Kidney epithelial cell (primary cell): ENCODE measurements around the gene ARL16. TPM values are rescaled to one million over a fixed set of nuclear protein-coding genes. Genes with fewer than 3 reads are reported as not detected.

Experiments
- DNase-seq: peaks from one replicate; pipeline ENCODE4 v3.0.0-alpha.2; 2010; ENCODE audit warnings: low read depth
- H3K27me3 ChIP-seq: 2 replicates; pipeline ENCODE4 v1.6.0; 2011; ENCODE audit warnings: low read length; ENCODE audit not compliant: control insufficient read depth, insufficient read depth
- H3K36me3 ChIP-seq: 2 replicates; pipeline ENCODE4 v1.5.1; 2011; ENCODE audit warnings: low read length; ENCODE audit not compliant: control insufficient read depth, insufficient read depth
- H3K4me3 ChIP-seq: 2 replicates; pipeline ENCODE4 v1.5.1; 2011; ENCODE audit warnings: low read depth, mild to moderate bottlenecking, control low read depth, low read length
- CTCF ChIP-seq: IDR thresholded peaks from 2 replicates; pipeline ENCODE4 v1.5.1; 2011; ENCODE audit warnings: mild to moderate bottlenecking, moderate library complexity, low read length, control low read depth, inconsistent platforms; ENCODE audit not compliant: insufficient read depth, poor library complexity, severe bottlenecking
- total RNA-seq: library from RNA; depleted of rRNA; stranded (reverse); fragments of >200 nt; gene quantifications from 2 replicates; pipeline ENCODE4 v1.2.3, GENCODE V29; 2015

Gene ARL16
- total RNA-seq, 1 donor from 2014 or later, result 67.1 TPM

- H3K36me3 ChIP-seq, result peaks cover 2% of the 10 kb centered on the region
- peak overlapping the region; percentile 96 for H3K4me3 ChIP-seq
- H3K27me3 ChIP-seq, result no peaks in the 10 kb centered on the region
- DNase-seq, result peak; percentile 44
- no peak for TF ChIP-seq CTCF
Observed at GRCh38 chr17:81684442-81684911, 880 bp upstream of the ARL16 start.

- peaks cover 2% of the 10 kb centered on the region for H3K36me3 ChIP-seq
Observed at GRCh38 chr17:81683208-81683583, 401 bp downstream of the ARL16 start.

GRCh38 chr17:81682565-81683207 lies 911 bp downstream of the ARL16 start:
- no peak for DNase-seq
- Histone ChIP-seq H3K36me3 (peaks cover 2% of the 10 kb centered on the region), H3K4me3 (peak overlapping the region; percentile 96), H3K27me3 (no peaks in the 10 kb centered on the region)
- TF ChIP-seq CTCF, result no peak

More at GRCh38 chr17:81683208-81683583, 401 bp downstream of the ARL16 start:
- DNase-seq, result no peak
- peak overlapping the region; percentile 96 for H3K4me3 ChIP-seq
- no peak for TF ChIP-seq CTCF
- H3K27me3 ChIP-seq, result no peaks in the 10 kb centered on the region

GRCh38 chr17:81681672-81682071 lies 1.9 kb downstream of the ARL16 start:
- Histone ChIP-seq H3K4me3 (no peak overlapping the region), H3K27me3 (no peaks in the 10 kb centered on the region), H3K36me3 (peaks cover 2% of the 10 kb centered on the region)
- peak; percentile 31 for DNase-seq
- TF ChIP-seq CTCF, result no peak

GRCh38 chr17:81680150-81680549 lies 3.4 kb downstream of the ARL16 start:
- Histone ChIP-seq H3K36me3 (no peaks in the 10 kb centered on the region), H3K27me3 (no peaks in the 10 kb centered on the region), H3K4me3 (no peak overlapping the region)
- no peak for TF ChIP-seq CTCF
- no peak for DNase-seq

- Histone ChIP-seq H3K36me3 (no peaks in the 10 kb centered on the region), H3K27me3 (no peaks in the 10 kb centered on the region), H3K4me3 (no peak overlapping the region)
- no peak for DNase-seq
- TF ChIP-seq CTCF, result no peak
Observed at GRCh38 chr17:81676906-81677305, 6.7 kb downstream of the ARL16 start.
